Dedifferentiated amniotic fluid mesenchymal stem cell (primary cell): ENCODE data around the gene METTL22.

Experiments used
- DNase-seq: peaks from one replicate; pipeline ENCODE4 v3.0.0-alpha.2; 2016; ENCODE audit errors: extremely low spot score

Gene METTL22

GRCh38 chr16:8621572-8622314 is at the start of gene METTL22:
TSS of gene METTL22 (plus strand) at chr16:8621698. CDS start at chr16:8625666, 3,968 bp downstream.
- peak; percentile 70 for DNase-seq

- DNase-seq: no peak
Observed at GRCh38 chr16:8572063-8572918, 49.2 kb upstream of the METTL22 start.

GRCh38 chr16:8572919-8573724 is 48.4 kb upstream of the METTL22 start:
- no peak for DNase-seq

GRCh38 chr16:8575399-8575798 is 46.1 kb upstream of the METTL22 start:
- no peak for DNase-seq

GRCh38 chr16:8576141-8577004 is 45.1 kb upstream of the METTL22 start:
- DNase-seq: no peak

- DNase-seq: no peak
Observed at GRCh38 chr16:8577678-8578304, 43.7 kb upstream of the METTL22 start.

- no peak for DNase-seq
Observed at GRCh38 chr16:8579559-8579958, 41.9 kb upstream of the METTL22 start.

GRCh38 chr16:8581831-8582580 is 39.5 kb upstream of the METTL22 start:
- no peak for DNase-seq

GRCh38 chr16:8583199-8583598 is 38.3 kb upstream of the METTL22 start:
- no peak for DNase-seq

- no peak for DNase-seq
Observed at GRCh38 chr16:8583732-8584131, 37.8 kb upstream of the METTL22 start.

GRCh38 chr16:8585041-8585440 is 36.5 kb upstream of the METTL22 start:
- no peak for DNase-seq

- no peak for DNase-seq
Observed at GRCh38 chr16:8585857-8586256, 35.6 kb upstream of the METTL22 start.

GRCh38 chr16:8587065-8587464 is 34.4 kb upstream of the METTL22 start:
- DNase-seq: no peak

- DNase-seq: no peak
Observed at GRCh38 chr16:8588682-8589056, 32.8 kb upstream of the METTL22 start.

- DNase-seq: no peak
Observed at GRCh38 chr16:8589057-8589899, 32.2 kb upstream of the METTL22 start.

- DNase-seq: no peak
Observed at GRCh38 chr16:8589900-8590688, 31.4 kb upstream of the METTL22 start, which contains the start of gene TMEM114. TSS of gene TMEM114 (minus strand) at chr16:8590511. CDS start at chr16:8589838, 673 bp downstream.

GRCh38 chr16:8590811-8591210 is 30.7 kb upstream of the METTL22 start:
- no peak for DNase-seq

GRCh38 chr16:8591451-8591850 is 30.0 kb upstream of the METTL22 start:
- DNase-seq: no peak
